CD4-positive, alpha-beta T cell treated with Interleukin-1 beta for 1 hour (primary cell): ENCODE results near the gene CLCNKA.
A peak's percentile ranks its signal among the peaks of the same experiment; 100 is the strongest.
"Not testable (repeated sequence)": the region's sequence is repeated elsewhere in the genome, so short reads cannot be mapped to it uniquely, and the experiment has no call there.

ENCODE experiments used
- DNase-seq, 2 donors: peaks; one replicate each; pipeline ENCODE4 v3.0.0-alpha.2; 2020 to 2022

Gene CLCNKA

DNA sequence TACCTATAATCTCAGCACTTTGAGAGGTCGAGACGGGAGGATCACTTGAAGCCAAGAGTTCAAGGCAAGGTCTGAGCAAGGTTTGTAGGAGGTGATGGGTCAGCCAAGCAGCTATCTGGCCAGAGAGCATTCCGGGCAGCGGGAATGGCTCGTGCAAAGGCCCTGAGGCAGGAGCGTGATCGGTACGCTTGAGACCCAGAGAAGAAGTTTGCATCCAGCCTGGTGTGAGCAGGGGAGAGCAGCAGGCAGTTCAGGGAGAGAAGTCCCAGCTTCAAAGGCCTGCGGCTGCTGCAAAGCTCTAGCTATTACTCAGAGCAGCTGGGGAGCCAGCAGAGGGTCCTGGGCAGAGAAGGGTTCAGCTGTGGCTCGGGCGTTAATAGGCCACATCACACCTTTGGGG is 22.9 kb upstream of the CLCNKA start:
- no peak for DNase-seq

DNA sequence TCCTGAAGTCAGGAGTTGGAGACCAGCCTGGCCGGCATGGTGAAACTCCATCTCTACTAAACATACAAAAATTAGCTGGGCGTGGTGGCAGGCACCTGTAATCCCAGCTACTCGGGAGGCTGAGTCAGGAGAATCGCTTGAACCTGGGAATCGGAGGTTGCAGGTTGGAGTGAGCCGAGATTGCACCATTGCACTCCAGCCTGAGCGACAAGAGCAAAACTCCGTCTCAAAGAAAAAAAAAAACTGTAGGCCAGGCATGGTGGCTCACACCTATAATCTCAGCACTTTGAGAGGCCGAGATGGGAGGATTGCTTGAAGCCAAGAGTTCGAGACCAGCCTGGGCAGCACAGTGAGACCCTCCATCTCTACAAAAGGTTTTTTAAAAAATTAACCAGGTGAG is 20.6 kb upstream of the CLCNKA start:
- not testable (repeated sequence) for DNase-seq

DNA sequence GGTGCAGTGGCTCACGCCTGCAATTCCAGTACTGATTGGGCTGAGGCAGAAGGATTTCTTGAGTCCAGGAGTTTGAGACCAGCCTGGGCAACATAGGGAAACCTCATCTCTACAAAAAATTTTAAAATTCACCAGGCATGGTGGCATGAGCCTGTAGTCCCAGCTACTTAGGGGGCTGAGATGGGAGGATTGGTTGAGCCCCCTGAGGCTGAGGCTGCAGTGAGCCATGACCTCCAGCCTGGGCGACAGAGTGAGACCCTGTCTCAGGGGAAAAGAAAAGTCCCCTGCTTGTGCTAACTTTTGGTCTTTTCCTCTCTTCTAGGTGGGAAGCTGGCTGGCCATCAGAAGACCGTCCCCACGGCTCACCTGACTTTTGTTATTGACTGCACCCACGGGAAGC is 16.2 kb upstream of the CLCNKA start:
- no peak for DNase-seq

DNA sequence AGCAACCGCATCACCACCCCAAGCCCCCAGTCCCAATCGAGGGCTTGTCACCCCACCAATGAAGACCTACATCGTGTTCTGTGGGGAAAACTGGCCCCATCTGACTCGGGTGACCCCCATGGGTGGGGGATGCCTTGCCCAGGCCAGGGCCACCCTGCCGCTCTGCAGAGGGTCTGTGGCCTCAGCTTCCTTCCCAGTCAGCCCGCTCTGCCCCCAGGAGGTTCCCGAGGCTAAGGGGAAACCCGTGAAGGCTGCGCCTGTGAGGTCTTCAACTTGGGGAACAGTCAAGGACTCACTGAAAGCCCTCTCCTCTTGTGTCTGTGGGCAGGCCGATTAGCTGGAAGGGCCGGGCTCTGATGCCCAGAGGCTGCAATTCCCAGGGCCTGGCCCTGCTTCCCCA is 15.8 kb upstream of the CLCNKA start:
- no peak for DNase-seq

- DNase-seq = no peak
Observed at GRCh38 chr1:16006552-16007485, 15.0 kb upstream of the CLCNKA start.

- no peak for DNase-seq
Observed at GRCh38 chr1:16007671-16008341, 14.0 kb upstream of the CLCNKA start.

GRCh38 chr1:16009030-16009460 is 12.8 kb upstream of the CLCNKA start:
- DNase-seq = peak; percentile 64 to 70

DNA sequence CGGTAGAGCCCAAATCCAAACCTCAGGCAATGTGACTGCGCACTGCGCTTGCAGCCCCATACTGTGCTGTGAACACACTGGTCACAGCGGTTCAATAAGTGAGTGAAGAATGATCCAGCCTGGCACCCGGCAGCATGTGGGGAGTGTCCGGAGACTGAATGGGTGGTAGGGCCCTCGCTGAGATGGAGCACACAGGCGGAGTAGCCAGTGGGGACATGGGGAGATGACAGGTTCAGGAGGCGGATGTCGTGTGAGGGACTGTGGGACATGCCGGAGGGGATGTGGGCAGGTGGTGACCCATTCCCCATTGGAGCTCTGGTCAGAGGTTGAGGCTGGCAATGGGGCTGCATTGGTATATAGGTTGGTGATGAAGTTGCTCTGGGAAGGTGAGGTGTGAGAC is 12.2 kb upstream of the CLCNKA start:
- no peak for DNase-seq

GRCh38 chr1:16010837-16011236 is 11.0 kb upstream of the CLCNKA start:
- DNase-seq = no peak

DNA sequence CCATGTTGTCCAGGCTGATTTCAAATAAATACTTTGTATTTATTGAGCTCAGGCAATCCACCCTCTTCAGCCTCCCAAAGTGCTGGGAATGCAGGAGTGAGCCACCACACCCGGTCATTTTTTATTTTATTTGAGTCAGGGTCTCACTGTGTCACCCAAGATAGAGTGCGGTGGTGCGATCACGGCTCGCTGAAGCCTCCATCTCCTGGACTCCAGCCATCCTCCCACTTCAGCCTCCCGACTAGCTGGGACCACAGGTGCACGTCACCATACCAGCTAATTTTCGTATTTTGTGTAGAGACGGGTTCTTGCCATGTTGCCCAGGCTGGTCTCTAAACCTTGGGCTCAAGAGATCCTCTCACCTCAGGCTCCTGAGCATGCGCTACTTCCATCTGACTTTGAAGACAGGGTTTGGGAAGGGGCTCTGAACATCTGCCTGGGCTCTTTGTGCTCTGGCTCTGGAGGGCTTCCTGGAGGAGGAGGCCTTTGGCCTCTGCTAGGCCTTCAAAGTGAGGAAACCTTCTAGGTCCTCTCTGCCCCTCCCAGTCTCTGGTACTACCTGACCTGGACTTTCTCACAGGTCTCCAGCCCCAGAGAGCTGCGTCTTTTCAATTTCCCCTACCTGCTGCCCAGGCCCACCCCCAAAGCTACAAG is 9.8 kb upstream of the CLCNKA start:
- DNase-seq = no peak

- DNase-seq = peak in 1 of 2 donors; percentile 29
Observed at GRCh38 chr1:16012590-16013219, 9.1 kb upstream of the CLCNKA start.

DNA sequence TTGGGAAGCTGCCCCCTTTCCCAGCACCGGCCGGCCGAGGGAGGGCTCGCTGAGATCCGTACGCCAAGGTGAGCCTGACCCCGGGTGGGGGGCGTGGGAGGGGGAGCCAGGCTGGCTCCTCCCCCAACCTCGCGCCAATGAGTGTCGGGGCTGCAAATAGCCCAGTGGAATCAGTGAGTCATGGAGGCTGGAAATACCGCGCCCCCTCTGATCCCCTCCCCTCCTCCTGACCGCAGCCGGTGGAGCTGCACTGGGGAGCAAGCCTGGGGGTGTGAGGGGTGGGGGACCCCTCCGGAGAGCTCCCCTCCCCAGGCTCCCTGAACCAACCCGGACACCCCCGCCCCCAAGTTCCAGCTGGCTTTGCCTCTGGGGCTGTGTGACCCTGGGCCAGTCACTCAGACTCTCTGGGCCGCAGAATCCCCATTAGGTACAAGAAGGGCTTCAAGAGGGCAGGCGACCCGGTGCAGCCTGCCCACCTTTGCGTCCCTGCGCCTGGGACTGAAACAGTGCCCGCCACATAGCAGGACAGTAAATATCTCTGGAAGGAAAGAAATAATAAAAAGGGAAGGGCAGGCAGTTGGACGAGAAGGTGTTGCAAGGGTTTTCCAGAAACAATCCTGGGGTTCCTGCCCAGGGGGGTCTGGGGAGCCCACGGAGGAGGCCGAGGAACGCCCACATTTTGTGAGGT is 8.5 kb upstream of the CLCNKA start:
- DNase-seq = peak; percentile 9 to 40

DNA sequence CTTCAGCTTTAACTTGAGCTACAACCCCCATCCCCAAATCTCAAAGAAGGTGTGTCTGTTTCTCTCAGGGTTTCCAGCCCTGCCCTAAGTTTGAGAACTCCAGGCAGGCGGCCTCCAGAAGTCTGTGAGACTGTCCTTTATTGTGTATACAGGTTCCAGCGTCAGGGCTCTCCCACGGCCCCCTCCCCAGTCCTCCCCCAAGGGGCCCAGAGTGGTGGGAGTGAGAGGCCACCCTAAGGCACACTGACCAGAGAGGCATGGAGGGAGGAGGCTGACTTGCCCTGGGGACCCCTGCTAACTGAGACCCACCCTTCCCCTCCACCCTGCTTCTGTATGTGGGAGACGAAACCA is 8.0 kb upstream of the CLCNKA start:
- no peak for DNase-seq

DNA sequence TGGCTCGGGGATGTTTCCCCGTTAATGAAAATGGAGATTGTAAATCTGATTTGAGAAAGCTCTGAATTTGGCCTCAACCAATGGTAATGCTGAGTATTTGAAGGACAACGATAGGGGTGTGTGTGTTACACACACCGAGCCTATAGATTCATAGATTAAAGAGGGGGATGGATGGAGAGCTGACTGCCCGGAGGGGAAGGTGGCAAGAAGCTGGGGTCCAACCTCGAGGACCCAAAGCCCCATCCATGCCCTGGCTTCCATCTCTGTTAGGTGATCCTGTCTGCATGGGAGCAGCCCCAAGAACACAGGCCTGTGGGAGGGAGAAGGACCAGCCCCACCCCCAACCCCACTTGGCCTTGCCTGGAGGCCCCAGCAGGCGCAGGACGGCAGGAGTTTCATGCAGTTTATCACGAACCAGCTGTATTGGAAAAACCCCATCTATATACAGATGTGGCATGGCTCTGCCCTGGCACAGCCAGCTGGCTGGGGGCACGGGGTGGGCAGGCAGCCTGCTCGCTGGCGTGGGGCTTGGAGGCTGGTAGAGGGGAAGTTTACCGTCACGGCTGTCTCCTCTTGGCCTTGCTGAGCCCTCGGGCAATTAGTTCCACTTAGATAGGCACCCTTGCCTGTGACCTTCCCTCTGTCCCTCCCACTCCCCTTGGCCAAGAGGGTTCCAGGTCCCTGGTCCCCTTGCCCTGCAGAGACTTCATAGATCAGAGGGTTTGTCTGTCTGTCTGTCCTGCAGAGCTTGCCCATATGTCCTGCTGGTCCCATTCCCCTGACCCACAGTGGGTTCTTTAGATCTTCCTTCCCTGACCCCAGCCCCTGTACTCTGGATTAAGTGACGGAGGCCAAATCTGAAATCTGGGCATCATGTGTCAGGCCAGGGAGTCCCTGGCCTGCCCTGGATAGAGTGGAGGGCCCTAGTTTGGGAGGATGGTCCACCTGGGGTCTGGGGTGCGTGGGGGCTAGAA is 7.0 kb upstream of the CLCNKA start:
- no peak for DNase-seq

DNA sequence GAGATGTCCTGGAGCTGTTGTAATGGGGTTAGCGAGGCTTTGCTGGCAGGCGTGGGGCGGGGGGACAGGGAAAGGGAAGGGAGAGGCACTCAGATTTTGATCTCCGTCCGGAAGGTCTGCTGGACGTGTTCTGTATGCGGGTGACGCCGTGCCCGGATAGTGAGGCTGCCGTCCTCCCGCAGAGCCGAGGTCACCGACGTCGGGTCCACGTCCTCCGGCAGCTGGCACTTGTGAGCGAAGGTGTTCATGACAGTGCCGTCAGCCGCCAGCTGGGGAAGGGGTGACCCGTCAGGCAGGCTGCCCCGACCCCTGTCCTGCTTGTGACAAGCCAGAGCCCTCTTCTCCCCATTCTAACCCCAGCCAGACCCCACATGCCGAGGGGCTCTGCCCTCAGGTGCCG is 6.3 kb upstream of the CLCNKA start:
- DNase-seq = no peak

GRCh38 chr1:16015960-16016901 is 5.6 kb upstream of the CLCNKA start:
- no peak for DNase-seq

DNA sequence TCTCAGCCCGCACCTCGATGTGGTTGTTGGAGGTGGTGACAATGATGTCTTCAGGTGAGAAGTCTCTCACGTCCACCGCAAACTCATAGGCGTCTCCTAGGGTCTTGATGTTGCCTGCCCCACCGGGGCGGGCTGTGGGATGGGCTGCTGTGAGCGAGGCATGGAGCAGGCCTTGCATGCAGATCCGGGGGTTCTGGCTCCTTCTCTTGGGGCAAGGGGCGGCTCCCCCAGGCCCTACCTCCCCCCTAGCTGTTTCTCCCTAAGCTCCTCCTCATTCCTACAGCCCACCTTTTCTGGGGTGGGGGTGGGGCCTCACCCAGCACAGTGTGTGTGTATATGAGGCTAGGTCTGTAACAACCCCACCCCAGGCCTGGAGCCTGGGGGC is 4.8 kb upstream of the CLCNKA start:
- DNase-seq = no peak

- DNase-seq = no peak
Observed at GRCh38 chr1:16017461-16018303, 4.2 kb upstream of the CLCNKA start, which contains the start of gene HSPB7. HSPB7 (minus strand) TSS chr1:16018043; CDS start chr1:16017963, 80 bp downstream.

- DNase-seq = no peak
Observed at GRCh38 chr1:16018308-16018707, 3.5 kb upstream of the CLCNKA start.
